Mucosa of descending colon (tissue), 3 donors: ENCODE measurements around the gene FGF11. TPM values are rescaled to one million over a fixed set of nuclear protein-coding genes. Genes with fewer than 3 reads are reported as not detected.

Experiments used
- ATAC-seq: fragments of 200-7000 bp; cut with Tn5 transposase; one replicate; pipeline ENCODE4 v1.9.1; 2020; ENCODE audit warnings: mild to moderate bottlenecking, moderate library complexity
- DNase-seq, 3 donors: peaks; one replicate each; pipeline ENCODE4 v3.0.0-alpha.2; 2020
- H3K36me3 ChIP-seq: fragments of 200-600 bp; one replicate; pipeline ENCODE4 v1.8.0; 2021; ENCODE audit warnings: low read depth, mild to moderate bottlenecking
- H3K4me1 ChIP-seq: fragments of 200-600 bp; one replicate; pipeline ENCODE4 v1.8.0; 2021; ENCODE audit warnings: low read depth, mild to moderate bottlenecking
- H3K4me3 ChIP-seq: fragments of 200-600 bp; one replicate; pipeline ENCODE4 v1.8.0; 2021; ENCODE audit warnings: mild to moderate bottlenecking
- H3K9me3 ChIP-seq: fragments of 200-600 bp; one replicate; pipeline ENCODE4 v1.8.0; 2021; ENCODE audit warnings: mild to moderate bottlenecking
- intact Hi-C, 2 donors: fragments of 100-400 bp; cut with DNase I in 1 of 2; cut with micrococcal nuclease in 1 of 2; formaldehyde crosslinking; loops; one replicate each; pipeline versions ENCODE4 v1.11.0 to v1.11.1; 2022; cut with DNase I, micrococcal nuclease
- total RNA-seq, 3 donors: library from RNA; stranded (reverse); fragmentation: NEBNext Ultra II Directional in 2 of 3; extraction: Animal tissue kit (Norgen Biotek cat#: 25700) in 2 of 3; gene quantifications; one replicate each; pipeline versions ENCODE4 v1.2.1 to v1.2.4, GENCODE V29; 2021 to 2023
- TF ChIP-seq, protein P1 (sequence below): fragments of 200-600 bp; IDR thresholded peaks from one replicate; pipeline ENCODE4 v1.8.0; 2022; ENCODE audit warnings: antibody characterized with exemption, mild to moderate bottlenecking
- donor health status: DM: no; HTN: no; CAD: no; lungs with moderate emphysema.
- donor health status: DM: no; HTN: no; CAD: no.
- donor health status: DM: no; HTN: yes; CAD: no.

FGF11 gene
- total RNA-seq, 3 donors from 2014 or later, result 1.4 to 3.0 (median 2.2) TPM

DNA sequence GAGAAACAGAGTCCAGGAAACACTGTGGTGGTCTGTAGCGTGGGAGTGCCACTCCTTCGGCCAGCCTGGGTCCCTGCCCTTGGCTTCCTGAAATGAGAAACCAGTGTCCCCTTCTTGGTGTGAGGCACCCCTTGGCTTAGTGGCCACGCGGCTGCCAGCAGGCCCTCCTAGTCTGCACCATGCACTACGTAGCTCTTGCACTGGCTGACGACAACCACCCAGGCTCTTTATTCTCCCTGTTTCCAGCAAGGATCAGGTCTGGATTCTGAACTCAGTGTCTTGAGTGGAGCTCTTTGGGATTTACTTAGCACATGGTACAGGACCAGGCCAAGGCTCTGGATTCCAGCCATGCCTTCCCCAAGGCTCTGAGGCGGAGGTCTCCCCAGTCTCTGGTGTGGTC, 11.8 kb upstream of the FGF11 start:
- intact Hi-C loops, result no loop called here
- TF ChIP-seq, protein P1, sequence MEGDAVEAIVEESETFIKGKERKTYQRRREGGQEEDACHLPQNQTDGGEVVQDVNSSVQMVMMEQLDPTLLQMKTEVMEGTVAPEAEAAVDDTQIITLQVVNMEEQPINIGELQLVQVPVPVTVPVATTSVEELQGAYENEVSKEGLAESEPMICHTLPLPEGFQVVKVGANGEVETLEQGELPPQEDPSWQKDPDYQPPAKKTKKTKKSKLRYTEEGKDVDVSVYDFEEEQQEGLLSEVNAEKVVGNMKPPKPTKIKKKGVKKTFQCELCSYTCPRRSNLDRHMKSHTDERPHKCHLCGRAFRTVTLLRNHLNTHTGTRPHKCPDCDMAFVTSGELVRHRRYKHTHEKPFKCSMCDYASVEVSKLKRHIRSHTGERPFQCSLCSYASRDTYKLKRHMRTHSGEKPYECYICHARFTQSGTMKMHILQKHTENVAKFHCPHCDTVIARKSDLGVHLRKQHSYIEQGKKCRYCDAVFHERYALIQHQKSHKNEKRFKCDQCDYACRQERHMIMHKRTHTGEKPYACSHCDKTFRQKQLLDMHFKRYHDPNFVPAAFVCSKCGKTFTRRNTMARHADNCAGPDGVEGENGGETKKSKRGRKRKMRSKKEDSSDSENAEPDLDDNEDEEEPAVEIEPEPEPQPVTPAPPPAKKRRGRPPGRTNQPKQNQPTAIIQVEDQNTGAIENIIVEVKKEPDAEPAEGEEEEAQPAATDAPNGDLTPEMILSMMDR, result no peak
- H3K4me1 ChIP-seq, result no peaks in the 10 kb centered on the region
- no peaks in the 10 kb centered on the region for H3K36me3 ChIP-seq
- no peak for ATAC-seq
- H3K9me3 ChIP-seq, result no peaks in the 10 kb centered on the region
- no peak overlapping the region for H3K4me3 ChIP-seq
- no peak for DNase-seq

GRCh38 chr17:7428557-7428956, 10.8 kb upstream of the FGF11 start, which contains the start of gene SPEM3:
SPEM3 (plus strand) TSS chr17:7428857; CDS start chr17:7428903, 46 bp downstream.
- ATAC-seq (no peak), DNase-seq (no peak)
- Histone ChIP-seq H3K9me3 (no peaks in the 10 kb centered on the region), H3K4me3 (no peak within 1 kb of the TSS), H3K36me3 (no peaks in the 10 kb centered on the region), H3K4me1 (no peaks in the 10 kb centered on the region)
- intact Hi-C loops, result no loop called here
- TF ChIP-seq, protein P1, result no peak

DNA sequence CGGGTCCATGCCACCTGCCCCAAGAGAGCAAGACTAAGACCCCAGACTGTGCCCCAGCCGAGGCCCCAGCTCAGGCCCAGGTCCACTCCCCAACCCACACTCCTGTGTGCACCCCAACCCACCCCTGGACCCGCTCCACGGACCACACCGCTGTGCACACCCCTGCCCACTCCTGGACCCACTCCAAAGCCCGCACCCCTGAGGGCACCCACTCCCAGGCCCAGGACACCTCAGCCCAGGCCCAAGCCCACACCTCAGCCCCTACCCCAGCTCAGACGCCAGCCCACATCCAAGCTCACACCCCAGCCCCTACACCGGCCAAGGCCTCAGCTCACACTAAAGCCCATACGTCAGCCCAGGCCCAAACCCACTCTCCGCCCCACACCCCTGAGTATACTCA, 9.6 kb upstream of the FGF11 start:
- no peak for ATAC-seq
- DNase-seq, result no peak
- H3K36me3 ChIP-seq, result no peaks in the 10 kb centered on the region
- H3K4me1 ChIP-seq, result no peaks in the 10 kb centered on the region
- intact Hi-C loops, result no loop called here
- no peaks in the 10 kb centered on the region for H3K9me3 ChIP-seq
- TF ChIP-seq, protein P1, result no peak
- H3K4me3 ChIP-seq, result no peak overlapping the region

- Histone ChIP-seq H3K9me3 (no peaks in the 10 kb centered on the region), H3K4me1 (no peaks in the 10 kb centered on the region), H3K4me3 (no peak overlapping the region), H3K36me3 (no peaks in the 10 kb centered on the region)
- DNase-seq (no peak), ATAC-seq (no peak)
- intact Hi-C loops, result no loop called here
- TF ChIP-seq, protein P1, result no peak
These were observed 8.1 kb upstream of the FGF11 start for GRCh38 chr17:7431231-7431630.

GRCh38 chr17:7432296-7432695, 7.0 kb upstream of the FGF11 start:
- intact Hi-C loops, result no loop called here
- H3K4me1 ChIP-seq, result peaks cover 3% of the 10 kb centered on the region
- no peak for DNase-seq
- H3K4me3 ChIP-seq, result no peak overlapping the region
- H3K9me3 ChIP-seq, result no peaks in the 10 kb centered on the region
- ATAC-seq, result no peak
- TF ChIP-seq, protein P1, result no peak
- no peaks in the 10 kb centered on the region for H3K36me3 ChIP-seq
